ENCODE results near the gene CABP1.

DNA sequence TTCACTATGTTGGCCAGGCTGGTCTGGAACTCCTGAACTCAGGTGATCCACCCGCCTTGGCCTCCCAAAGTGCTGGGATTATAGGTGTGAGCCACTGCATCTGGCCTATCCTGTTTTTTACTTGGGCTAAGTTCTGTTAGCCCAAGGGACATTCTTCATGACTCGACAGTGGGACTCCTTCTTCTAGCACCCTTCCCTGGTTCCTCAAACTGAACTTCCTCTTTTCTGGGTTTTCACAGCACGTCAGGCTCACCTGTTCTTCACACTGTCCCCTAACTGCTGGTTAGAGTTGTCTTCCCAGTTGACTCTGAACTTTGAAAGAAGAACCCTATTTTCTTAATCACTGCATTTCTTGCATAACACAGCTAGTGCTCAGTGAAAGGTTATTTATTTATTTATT is 22.5 kb downstream of the CABP1 start:
- no peak for TF ChIP-seq POLR2AphosphoS5 (IDR thresholded peaks at IDR 0.05; ENCODE audit: borderline replicate concordance, low read depth, low read length)
- no peak for TF ChIP-seq EZH2 (IDR thresholded peaks at IDR 0.05)

Data from SK-N-MC (cell line).